Epithelial cell of prostate (primary cell): ENCODE data around the gene SLC17A7.

Experiments used
- DNase-seq: peaks from one replicate; pipeline ENCODE4 v3.0.0-alpha.2; 2011; ENCODE audit warnings: low read depth, low spot score
- H3K27ac ChIP-seq: fragments of 450-650 bp; 2 replicates; pipeline ENCODE4 v1.5.1; 2017; ENCODE audit warnings: mild to moderate bottlenecking

Gene SLC17A7

DNA sequence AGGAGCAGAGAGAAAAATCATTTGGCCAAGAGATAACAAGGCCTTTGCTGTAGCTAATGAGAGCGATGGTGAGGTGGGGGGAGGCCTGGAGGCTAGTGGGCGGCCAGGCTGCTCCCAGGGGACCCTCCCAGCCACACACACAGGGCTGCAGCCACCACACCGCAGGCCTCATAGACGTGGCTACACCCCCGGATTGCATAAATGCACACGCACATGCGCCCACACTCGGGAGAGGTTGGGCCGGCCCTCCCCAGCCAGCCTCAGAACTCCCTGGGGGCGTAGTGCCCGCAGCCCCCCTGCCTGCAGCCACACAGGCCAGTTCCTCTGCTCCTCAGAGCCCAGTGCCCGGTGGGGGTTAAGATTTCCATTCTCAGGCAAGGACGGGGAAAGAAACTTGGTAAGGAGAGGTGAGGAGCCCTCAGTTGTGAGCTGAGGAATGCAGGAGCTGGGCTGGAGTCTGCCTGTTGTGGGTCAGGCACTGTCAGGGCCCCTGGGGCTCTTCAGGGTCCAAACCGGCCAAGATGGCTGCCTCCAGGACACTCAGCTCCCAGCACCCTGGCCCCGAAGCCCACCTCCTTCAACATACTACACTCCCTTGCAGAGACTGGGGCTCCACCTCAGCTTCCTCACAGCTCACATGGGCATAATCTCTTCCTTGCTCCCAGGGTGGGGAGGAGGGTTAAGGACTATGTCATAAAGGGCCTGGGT, 26.1 kb downstream of the SLC17A7 start:
- no peak for DNase-seq
- H3K27ac ChIP-seq = no peak overlapping the region

GRCh38 chr19:49414256-49414655, 27.1 kb downstream of the SLC17A7 start:
- no peak for DNase-seq
- H3K27ac ChIP-seq = no peak overlapping the region

- H3K27ac ChIP-seq = no peak overlapping the region
- no peak for DNase-seq
These were observed 28.0 kb downstream of the SLC17A7 start for GRCh38 chr19:49413348-49413747.

- DNase-seq = no peak
- no peak overlapping the region for H3K27ac ChIP-seq
These were observed 29.5 kb downstream of the SLC17A7 start for GRCh38 chr19:49411681-49412326.

DNA sequence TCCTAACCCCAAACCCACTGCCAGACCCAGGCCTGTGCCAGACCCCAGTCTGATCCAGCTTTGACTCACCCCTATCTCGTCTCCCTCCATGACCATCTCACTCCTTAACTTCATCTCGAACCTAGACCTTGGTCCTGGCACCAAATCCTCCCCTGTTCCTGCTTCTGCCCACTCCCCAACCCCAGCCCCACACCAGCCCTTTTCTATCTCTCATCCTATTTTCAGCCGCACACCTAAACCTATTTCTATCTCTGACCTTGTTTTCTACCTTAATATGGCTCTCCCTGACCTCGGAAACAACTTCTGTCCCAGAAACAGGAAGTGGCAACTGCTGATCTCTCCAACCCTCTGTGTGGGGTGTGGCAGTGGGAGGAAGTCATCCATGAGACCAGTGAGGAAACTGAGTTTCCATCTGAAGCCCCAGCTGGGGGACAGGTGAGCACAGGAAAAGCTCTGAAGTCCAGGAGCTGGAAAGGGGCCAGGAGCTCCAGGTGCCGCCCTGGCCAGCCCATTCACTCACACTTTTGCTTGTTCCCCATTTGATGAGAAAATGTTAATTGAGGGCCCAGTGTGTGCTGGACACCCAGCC, 31.8 kb downstream of the SLC17A7 start:
- no peak for DNase-seq

GRCh38 chr19:49408816-49409440, 32.4 kb downstream of the SLC17A7 start:
- no peak for DNase-seq
- H3K27ac ChIP-seq = no peak overlapping the region

More for the DNA sequence above, 31.8 kb downstream of the SLC17A7 start:
- H3K27ac ChIP-seq = no peak overlapping the region

GRCh38 chr19:49407482-49408015, 33.8 kb downstream of the SLC17A7 start:
- DNase-seq = no peak

DNA sequence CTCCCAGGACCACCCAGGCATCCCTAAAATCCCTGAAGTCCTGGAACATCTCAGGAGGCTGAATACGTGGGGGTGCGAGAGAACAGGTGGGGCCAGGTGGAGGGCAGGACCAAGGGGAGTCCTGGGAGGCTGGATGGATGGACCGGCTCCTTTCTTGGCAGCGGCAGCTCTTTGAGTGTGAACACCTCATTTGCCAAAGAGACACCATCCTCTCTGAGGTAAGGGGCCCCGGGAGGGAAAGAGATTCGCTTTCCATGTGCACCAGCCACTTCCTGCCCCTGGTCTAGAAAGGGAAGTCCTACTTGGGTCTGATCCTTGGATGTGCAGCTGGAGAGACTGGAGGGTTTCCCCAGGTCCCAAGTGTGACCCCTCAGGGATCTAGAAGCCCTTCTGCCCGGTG, 34.2 kb downstream of the SLC17A7 start:
- DNase-seq = no peak
- no peak overlapping the region for H3K27ac ChIP-seq

More at GRCh38 chr19:49407482-49408015, 33.8 kb downstream of the SLC17A7 start:
- H3K27ac ChIP-seq = no peak overlapping the region

GRCh38 chr19:49403404-49404187, 37.7 kb downstream of the SLC17A7 start:
- no peak for DNase-seq
- no peak overlapping the region for H3K27ac ChIP-seq

- H3K27ac ChIP-seq = no peak overlapping the region
- DNase-seq = no peak
These were observed 41.3 kb downstream of the SLC17A7 start for GRCh38 chr19:49400029-49400428.

DNA sequence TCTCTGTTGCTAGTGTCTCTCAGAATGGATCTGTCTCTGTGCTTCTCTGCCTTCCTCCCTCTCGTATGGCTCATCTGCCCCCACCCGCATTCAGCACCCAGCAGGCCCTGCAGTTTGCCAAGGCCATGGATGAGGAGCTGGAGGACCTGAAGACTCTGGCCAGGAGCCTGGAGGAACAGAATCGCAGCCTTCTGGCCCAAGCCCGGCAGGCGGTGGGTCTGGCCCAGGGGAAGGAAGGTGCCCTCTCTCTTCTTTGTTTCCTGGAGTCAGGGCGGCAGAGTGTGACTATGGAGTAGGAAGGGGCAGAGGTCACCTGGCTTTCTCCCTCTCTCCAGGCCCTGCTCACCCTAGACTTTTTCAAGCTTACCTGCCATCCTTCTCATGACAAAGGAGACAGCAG, 42.4 kb downstream of the SLC17A7 start:
- no peak overlapping the region for H3K27ac ChIP-seq
- DNase-seq = no peak

DNA sequence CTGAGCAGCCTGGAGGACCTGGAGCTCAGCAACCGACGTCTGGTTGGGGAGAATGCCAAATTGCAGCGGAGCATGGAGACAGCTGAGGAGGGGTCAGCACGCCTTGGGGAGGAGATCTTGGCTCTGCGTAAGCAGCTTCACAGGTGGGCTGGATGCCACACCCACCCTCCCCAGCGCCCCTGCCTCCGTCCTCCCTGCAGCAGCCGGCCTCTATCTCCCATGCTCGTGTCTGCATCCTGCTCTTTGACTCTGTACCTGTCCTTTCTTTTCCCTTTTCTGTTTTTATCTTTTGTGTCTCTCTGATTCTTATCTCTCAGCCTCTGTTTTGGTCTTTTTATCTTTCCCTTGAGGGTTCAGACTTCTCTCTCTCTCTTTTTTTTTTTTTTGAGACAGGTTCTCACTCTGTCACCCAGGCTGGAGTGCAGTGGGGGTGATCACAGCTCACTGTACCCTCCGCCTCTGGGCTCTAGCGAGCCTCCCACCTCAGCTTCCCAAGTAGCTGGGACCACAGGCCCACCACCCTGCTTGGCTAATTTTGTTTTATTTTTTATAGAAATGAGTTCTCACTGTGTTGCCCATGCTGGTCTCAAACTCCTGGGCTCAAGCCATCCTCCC, 43.2 kb downstream of the SLC17A7 start:
- DNase-seq = no peak
- no peak overlapping the region for H3K27ac ChIP-seq

- H3K27ac ChIP-seq = no peak overlapping the region
- no peak for DNase-seq
These were observed 44.4 kb downstream of the SLC17A7 start for GRCh38 chr19:49396738-49397505.

- DNase-seq = no peak
- no peak overlapping the region for H3K27ac ChIP-seq
These were observed 45.5 kb downstream of the SLC17A7 start for GRCh38 chr19:49395581-49396407.

- H3K27ac ChIP-seq = no peak overlapping the region
- DNase-seq = no peak
These were observed 47.4 kb downstream of the SLC17A7 start for GRCh38 chr19:49393881-49394280.

DNA sequence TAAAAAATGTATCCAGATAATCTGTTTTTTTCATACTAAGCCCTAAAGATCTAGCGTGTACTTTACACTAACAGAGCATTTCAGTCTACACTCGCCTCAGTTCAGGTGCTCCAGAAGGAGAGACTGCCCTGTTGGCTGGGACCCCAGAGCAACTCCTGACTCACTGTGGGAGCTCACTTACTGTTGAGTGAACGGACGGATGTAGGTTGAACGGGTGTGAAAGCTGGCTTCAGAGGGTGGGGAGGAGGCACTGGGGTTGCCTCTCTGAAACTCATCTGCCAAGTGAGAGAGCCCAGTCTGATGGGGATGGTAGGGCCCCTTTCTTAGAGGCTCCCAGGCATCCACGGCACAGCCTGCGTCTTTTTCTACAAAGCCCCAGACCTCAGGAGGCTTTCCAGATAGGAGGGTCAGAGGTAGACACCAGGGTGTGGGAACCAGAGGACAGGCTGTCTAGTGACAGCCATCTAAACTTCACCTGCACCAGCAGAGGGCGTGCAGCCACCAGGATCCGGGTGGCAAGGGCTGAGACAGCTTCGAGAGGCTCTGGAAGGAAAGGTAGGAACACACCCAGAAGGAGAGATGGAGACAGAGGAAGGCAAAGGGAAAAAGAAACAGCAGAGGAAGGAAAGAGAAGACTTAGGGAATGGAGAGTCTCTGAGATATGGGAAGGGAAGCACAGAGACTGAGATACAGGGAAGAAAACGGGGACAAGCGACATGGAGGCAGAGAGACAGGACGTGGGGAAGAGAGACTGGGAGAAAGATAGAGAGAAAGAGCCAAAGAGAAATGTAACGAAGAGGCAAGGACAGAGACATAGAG, 49.5 kb downstream of the SLC17A7 start:
- no peak for DNase-seq
- no peak overlapping the region for H3K27ac ChIP-seq

DNA sequence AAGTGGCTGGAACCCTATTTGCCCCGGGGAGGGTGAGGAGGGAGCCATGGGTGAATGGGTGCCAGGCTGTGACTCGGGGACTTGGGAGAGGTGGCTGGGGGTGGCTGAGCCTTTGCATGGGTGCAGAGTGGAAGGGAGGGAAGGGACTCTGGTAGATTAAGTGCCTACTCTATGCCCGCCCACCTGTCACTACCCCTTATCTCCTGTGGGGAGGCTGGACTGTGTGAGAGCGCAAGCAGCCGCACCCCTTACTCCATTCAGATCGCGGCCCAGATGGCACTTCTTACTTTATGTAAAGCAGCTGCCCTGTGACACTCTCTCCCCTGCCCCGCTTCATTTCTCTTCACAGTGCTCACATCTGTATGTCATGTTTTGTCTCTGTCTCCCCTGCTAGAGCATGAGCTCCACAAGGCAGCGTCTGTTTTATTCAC, 50.4 kb downstream of the SLC17A7 start:
- no peak for DNase-seq

More for the DNA sequence above, 50.4 kb downstream of the SLC17A7 start:
- H3K27ac ChIP-seq = no peak overlapping the region
